Right ventricle myocardium inferior (tissue), 1 donor: ENCODE measurements around the gene LST1. TPM values are rescaled to one million over a fixed set of nuclear protein-coding genes. Genes with fewer than 3 reads are reported as not detected.
A peak's percentile ranks its signal among the peaks of the same experiment; 100 is the strongest.

Experiments
- ATAC-seq: fragments of 200-7000 bp; cut with Tn5 transposase; one replicate; pipeline ENCODE4 v1.9.1; 2020; ENCODE audit warnings: mild to moderate bottlenecking, moderate library complexity
- DNase-seq: peaks from one replicate; pipeline ENCODE4 v3.0.0; 2021; ENCODE audit errors: missing footprints
- intact Hi-C: fragments of 100-400 bp; cut with DNase I; formaldehyde crosslinking; loops from one replicate; pipeline ENCODE4 v1.11.0; 2022
- total RNA-seq: library from RNA; stranded (reverse); fragmentation: NEBNext Ultra II Directional; extraction: Animal tissue kit (Norgen Biotek cat#: 25700); gene quantifications from one replicate; pipeline ENCODE4 v1.2.1, GENCODE V29; 2021
- donor health status: DM: no; HTN: yes; CAD: no; lungs with severe emphysema.

Gene LST1
- total RNA-seq, 1 donor from 2014 or later = 9.0 TPM

DNA sequence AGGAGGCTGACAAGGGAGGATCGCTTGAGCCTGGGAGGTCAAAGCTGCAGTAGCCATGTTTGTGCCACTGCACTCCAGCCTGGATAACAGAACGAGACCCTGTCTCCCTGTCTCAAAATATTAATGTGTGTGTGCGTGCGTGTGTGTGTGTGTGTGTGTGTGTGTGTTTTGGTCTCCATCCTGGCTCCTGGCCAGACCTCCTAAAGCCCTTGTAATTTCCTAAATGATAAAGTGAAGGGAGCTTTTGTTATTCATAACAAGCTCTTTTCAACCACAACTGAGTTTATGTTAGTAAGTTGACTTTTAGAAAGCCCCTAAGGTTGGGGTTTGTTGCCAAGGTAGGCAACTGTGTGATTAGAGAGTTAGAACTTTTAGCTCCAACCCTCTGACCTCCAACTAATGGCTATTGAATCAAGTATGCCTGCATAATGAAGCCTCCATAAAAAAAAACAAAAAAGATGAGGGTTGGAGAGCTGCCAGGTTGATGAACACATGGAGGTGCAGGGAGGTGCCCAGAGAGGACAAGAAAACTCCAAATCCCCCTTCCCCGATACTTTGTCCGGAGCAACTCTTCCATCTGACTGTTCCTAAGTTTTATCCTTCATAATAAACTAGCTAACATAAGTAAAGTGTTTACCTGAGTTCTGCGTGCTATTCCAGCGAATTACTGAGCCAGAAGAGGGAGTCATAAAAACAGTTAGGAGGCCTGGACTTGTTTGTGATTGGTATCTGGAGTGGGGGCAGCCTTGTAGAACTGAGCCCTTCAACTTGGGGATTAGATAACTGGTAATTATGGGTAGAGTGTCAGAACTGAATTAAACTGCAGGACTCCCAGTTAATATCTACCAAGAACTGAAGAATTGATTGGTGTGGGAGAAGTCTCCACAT is 23.7 kb downstream of the LST1 start:
- ATAC-seq (no peak), DNase-seq (no peak)
- intact Hi-C loops = no loop called here

DNA sequence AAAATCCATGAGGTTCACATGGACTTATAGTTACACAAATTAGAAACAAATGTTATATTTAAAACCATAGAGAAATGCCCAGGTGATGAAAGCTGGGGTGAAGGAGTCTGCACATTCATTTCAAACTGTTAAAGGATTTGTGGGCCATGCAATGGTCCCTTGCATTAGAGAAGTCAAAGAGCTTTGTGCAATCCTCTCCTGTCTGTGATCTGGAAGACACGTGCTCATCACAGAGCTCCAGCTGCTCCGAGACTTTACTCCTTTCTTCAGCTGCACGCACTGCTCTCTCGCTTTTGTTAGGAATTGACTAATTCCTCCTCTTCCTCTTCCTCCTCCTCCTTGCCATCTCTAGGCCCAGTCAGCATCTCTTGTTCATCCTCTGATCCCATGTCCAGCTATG is 24.9 kb downstream of the LST1 start:
- ATAC-seq = no peak
- intact Hi-C loops = no loop called here

DNA sequence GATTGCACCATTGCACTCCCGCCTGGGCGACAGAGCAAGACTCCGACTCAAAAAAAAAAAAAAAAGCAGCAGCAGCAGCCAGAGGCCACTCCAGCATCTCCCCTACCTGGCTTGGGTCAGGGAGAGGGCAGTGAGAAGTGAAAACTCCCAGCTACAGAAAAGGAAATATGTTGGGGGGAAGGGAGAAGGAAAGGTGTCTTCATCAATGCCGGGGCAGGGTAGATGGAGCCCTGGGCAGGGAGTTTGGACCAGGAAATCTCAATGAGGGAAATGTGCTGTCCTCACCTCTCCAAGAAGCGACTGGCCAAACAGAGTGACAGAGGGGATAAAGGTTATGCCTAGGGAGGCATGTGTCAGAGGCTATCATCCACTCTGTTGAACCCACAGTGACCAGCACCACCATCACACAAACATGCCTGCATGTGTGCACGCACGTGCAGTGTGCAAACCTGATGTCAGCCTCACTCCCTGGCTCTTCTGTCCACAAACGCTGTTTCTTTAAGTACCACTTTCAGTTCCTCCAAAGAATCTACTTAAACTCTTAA is 28.1 kb downstream of the LST1 start:
- peak; percentile 78 for DNase-seq
- ATAC-seq = no peak
- intact Hi-C loops = no loop called here

More for the DNA sequence above, 24.9 kb downstream of the LST1 start:
- no peak for DNase-seq

DNA sequence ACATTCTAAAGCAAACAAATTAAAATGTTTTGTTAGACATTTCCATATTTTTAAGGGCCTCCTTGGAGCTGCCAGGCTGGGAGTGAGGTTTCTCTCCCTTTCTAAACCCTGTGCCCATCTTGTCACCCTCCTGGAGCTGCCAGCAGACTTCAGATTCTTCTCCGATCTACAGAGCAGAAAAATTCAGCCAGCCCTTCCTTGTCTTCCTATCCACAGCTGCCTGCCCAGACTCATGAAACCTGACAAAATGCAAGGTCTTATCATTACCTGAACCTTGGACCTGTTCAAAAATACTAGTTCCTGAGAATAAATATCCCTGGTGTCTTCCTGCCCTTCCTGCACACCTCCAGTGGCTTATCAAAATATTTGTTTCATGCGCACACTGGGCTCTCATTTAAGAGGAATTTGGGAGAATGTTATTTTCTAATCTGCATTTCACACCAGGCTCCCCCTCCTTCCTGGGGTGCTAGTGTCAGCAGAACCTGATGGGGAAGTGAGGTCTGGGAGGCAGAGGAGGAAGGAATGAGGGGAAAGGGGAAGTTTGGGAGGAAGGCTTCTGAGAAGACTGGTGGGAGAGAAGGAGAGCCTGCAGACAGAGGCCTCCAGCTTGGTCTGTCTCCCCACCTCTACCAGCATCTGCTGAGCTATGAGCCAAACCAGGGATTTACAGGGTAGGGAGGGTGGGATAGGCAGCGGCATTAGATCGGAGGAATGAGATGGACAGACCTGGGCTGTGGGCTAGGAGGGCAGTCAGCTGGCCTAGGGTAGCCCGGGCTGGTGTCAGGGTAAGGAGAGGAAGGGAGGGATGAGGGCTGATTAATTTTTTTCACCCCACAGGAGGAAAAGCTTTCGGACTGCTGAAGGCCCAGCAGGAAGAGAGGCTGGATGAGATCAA is 28.9 kb downstream of the LST1 start, which contains the start of gene AIF1:
Gene AIF1 (plus strand): TSS at position 551 of the 895 bp plus-strand sequence. CDS start 96 bp downstream, at position 647.
- ATAC-seq (peak; percentile 32), DNase-seq (no peak)
- intact Hi-C loops = no loop called here

DNA sequence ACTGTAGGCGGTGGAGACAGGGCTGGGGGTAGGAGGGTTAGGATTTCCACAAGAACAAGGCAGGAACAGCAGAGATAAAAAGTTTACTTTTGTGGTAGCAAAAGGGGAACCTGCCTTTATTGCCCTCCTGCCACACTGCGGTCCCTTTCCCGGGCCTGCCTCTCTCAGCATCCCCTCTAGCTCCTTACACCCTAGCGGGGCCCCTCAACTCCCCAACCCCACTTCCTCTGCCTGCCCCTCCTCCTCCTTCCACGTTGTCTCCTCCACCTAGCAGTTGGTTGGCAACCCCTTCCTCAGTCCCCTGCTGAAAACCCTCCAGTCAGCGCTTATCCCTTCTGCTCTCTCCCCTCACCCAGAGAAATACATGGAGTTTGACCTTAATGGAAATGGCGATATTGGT is 29.7 kb downstream of the LST1 start:
- intact Hi-C loops = no loop called here
- no peak for DNase-seq
- no peak for ATAC-seq

DNA sequence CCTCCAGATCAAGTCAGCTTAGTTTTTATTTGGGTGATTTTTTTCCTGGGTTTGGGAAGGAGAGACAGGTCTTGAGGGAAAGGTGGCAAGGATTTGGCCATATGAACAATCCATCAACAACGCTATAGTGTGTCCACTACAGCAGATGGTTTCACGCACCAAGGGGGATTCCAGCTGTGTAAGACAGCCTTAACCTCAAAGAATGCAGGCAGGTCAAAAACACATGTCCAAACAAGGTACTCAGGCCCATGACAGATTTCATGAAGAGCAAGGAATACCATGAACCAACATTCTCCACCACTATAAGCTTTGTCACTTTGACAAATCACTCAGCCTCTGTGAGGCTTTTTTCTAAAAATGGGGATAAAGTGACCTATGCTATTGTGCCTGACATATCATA is 30.9 kb downstream of the LST1 start:
- ATAC-seq (no peak), DNase-seq (no peak)
- intact Hi-C loops = no loop called here

DNA sequence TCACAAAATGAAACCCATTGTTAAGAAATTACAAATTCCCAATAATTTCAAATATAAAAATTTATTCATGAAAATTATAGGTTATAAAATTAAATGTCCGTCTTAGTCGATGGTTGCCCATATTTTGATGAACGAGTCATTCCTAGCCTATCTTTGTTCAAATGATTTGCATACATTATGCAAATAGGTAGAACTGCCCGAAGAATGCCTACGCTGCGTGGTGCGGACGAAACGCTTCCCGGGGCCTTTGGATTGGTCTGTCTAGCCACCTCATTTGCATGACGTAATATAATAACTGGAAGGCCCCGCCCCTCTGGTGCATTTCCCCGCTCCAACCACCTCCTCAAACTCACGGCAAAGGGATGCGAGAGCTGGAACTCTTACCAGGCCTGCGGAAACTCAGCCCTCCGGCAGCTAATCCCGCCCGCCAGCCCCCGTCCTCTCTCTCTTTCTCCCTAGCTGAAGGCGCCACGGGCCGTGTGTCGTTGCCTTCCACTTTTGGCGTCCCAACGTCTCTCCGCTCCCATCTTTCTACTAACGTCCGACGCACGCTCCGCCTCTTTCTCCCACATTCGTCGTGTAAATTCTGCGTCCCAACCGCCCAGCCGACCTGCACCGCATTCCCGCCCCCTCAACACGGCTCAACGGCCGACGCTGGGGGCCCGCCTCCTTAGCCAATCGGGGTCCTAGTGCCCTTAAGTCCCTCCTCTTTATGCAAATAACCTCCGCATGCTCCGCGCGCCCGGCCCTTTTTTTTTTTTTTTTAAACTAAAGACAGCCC is 33.9 kb downstream of the LST1 start:
- peak; percentile 95 for ATAC-seq
- intact Hi-C loops = loop anchor here (1.0 to 5.0 kb wide), 4 partner anchors 32 to 282 kb away; partner anchors contain the start of genes ABHD16A, BAG6, DDX39B and ZBTB12
- peak; percentile 99 for DNase-seq

DNA sequence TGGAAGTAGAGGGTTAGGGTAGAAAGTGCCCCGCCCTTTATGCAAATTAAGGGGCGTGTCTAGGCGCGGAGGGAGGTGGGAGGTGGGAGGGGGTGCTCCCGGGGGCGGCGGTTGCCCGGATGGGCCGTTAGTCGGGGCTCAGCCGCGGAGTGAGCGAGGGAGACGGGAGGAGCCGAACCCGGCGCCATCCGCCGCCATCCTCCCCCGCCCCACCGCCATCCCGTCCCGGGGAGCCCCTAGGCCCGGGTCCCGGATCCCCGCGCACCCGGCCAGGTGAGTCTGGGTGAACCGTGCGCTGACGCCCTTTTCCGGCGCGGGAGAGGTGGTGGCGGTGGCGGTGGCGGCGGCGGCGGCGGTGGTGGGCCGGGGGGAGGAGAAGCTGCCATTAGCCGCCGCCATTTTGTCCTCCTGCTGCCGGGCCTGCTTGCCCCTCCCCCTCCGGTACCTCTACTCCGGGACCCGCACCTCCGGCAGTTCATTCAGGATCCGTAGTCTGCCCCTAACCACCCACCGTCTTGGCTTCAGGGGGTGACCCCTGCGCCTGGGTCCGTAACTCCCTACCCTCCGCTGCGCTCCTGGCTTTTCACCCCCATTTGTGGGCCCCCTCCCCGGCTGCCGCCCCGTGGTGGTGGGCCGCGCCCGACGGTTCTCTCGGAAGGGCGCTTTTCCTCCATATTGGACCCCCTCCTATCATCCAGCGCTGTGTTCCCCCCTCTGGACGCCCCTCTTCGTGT is 34.7 kb downstream of the LST1 start, which contains the start of gene PRRC2A:
Gene PRRC2A (plus strand): TSS at position 130 of the 734 bp plus-strand sequence. CDS start 2,075 bp downstream, outside the sequence.
- ATAC-seq = peak; percentile 42
- intact Hi-C loops = loop anchor here (1.0 to 5.0 kb wide), 4 partner anchors 32 to 282 kb away; partner anchors contain the start of genes ABHD16A, BAG6, DDX39B and ZBTB12
- peak; percentile 90 for DNase-seq

DNA sequence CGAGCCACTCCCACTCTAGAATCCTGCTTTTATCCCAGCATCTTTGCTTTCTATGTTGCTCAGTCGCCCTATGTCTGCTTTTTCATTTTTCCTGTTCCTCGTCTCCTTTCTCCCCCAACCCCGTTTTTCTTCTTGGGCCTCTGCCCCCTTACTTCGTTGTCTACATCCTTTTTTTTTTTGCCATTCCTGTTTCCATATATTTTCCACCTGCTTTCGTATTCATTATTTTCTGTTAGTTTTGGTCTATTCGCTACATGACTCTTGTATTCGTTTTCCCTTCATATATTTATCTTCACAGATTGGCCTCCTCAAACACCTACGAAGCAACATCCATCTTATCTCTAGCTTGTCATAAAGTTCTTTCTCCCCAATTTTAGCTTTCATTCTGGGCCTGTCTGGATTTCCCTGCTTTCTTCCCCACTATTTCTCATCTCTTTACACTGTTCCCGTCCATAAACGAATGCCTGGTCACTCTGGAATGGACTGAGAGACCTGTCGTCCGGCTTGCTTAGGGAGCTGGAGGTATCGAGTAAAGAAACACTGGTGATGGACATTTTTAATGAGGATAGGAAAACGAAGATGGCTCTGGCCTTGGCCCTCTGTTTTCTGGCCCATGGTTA is 35.4 kb downstream of the LST1 start:
- DNase-seq (no peak), ATAC-seq (no peak)
- intact Hi-C loops = loop anchor here (2.0 to 5.0 kb wide), 2 partner anchors 79 to 81 kb away; partner anchors contain the start of genes ABHD16A and DDX39B

DNA sequence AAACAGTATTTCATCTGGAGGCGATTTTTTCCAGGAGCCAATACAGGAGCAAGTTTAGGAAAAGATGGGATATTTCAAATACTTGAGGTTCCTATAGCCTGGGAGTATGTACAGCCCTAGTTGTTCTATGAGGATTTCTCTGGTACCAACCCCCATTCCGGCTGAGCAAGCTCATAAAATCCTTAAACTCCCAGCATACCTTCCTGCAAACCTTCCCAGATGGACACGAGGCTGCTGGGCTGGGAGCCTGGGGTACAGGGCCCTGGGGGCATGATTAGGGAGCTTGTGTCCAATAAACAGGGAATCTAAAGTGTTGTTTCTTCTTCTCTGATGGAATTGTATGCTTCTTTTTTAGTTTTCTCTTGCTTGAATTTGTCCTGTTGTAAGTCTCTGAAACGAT is 35.9 kb downstream of the LST1 start:
- intact Hi-C loops = loop anchor here (2.0 to 5.0 kb wide), 2 partner anchors 79 to 80 kb away; partner anchors contain the start of genes ABHD16A and DDX39B
- DNase-seq (no peak), ATAC-seq (no peak)

DNA sequence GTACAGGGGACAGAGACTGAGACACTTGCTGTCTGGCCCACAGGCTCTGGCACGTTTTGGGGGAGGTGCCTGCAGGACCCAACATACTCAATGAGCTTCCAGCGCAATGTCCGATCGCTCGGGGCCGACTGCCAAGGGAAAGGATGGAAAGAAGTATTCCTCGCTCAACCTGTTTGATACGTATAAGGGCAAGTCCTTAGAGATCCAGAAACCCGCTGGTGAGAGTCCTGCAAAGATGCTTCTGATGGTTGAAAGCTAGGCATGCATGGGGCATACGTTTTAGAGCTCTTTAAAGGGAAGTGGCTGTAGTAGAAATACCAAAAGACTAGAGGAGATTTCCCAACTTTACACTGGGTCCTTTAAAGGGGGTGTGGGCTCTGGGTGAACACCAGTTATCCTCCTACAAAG is 36.6 kb downstream of the LST1 start:
- intact Hi-C loops = loop anchor here (5.0 kb wide), 1 partner anchor 80 kb away; the partner anchor contains the start of gene ABHD16A
- ATAC-seq (no peak), DNase-seq (no peak)

DNA sequence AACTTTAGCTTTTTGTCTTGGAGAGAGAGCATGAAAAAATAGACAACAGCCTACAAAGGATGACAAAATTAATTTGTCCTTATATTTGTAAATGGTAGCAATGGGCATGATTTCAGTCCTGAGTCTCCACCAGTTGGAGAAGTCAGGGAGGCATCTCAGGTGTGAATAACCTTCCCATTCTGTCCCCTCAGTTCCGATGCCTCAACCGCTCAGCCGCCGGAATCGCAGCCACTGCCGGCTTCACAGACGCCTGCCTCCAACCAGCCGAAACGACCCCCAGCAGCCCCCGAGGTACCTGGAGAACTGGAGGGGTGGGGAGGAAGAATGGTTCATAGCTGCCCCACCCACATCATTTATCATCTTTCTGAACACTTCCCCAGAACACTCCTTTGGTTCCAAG is 38.0 kb downstream of the LST1 start:
- DNase-seq = no peak
- intact Hi-C loops = loop anchor here (5.0 kb wide), 1 partner anchor 78 kb away; the partner anchor contains the start of gene ABHD16A
- no peak for ATAC-seq

DNA sequence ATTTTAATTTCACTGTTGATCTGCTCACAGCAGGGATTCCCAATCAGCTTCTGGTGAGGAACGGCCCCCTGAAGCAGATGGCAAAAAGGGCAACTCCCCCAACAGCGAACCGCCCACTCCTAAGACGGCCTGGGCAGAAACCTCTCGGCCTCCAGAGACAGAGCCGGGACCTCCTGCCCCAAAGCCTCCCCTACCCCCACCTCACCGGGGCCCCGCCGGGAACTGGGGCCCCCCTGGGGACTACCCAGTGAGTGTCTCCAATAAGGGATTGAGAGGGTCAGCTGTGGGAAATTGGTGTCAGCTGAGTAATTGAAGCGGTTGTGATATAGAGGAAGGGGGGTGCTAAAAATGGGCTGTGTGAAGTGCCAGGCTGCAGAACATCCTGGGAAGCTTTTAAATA is 40.9 kb downstream of the LST1 start:
- ATAC-seq (no peak), DNase-seq (no peak)
- intact Hi-C loops = no loop called here

DNA sequence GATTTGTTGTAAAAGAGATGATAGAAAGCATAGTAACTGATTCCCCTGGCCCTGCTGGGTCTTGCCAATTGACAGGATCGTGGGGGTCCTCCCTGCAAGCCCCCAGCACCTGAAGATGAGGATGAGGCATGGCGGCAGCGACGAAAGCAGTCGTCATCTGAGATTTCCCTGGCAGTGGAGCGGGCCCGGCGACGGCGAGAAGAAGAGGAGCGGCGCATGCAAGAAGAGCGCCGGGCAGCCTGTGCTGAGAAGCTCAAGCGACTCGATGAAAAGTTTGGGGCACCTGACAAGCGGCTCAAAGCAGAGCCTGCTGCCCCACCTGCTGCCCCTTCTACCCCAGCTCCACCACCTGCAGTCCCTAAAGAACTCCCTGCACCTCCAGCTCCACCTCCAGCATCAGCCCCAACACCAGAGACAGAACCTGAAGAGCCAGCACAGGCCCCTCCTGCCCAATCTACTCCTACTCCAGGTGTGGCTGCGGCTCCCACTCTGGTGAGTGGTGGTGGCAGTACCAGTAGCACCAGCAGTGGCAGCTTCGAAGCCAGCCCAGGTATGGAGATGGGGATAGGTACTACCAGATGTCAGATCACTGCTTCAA is 41.7 kb downstream of the LST1 start:
- DNase-seq (no peak), ATAC-seq (no peak)
- intact Hi-C loops = no loop called here

DNA sequence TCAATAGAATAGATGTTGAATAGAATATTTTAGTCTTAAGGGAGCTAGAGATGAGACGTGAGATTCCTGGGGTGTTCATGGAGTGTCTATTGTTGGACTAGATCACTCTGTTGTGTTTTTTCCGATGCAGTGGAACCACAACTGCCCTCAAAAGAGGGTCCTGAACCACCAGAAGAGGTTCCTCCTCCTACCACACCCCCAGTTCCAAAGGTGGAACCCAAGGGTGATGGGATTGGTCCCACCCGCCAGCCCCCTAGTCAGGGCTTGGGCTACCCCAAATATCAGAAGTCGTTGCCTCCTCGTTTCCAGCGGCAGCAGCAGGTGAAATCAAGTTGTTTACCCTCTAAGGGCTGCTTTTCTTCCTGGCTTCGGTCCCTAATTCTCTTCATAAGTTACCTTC is 42.9 kb downstream of the LST1 start:
- DNase-seq (no peak), ATAC-seq (no peak)
- intact Hi-C loops = no loop called here

DNA sequence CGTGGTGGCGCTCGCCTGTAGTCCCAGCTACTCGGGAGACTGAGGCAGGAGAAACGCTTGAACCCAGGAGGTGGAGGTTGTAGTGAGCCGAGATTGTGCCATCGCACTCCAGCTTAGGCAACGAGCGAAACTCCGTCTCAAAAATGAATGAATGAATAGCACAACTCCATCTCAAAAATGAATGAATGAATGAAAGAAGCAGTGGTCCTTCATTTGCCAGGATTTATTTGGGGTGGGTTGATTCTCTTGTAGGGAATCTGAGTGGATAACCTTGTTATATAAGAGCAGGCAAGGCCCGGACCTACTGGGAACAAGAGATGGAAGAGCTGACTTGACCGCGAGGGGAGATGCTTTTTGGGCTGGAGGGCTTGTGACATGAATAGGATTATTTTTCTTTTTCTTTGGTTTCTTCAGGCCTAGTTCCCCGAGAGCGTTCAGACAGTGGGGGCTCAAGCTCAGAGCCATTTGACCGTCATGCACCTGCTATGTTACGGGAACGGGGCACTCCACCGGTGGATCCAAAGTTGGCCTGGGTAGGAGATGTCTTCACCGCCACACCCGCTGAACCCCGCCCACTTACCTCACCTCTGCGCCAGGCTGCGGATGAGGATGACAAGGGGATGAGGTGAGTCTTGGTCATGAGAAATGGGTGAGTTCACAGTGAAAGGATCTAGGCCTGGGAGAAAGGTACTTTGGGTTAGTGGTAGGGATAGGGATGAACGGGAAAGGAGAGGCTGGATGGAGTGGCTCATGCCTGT is 44.3 kb downstream of the LST1 start:
- no peak for ATAC-seq
- intact Hi-C loops = no loop called here
- DNase-seq = no peak
